HEK293T (cell line): ENCODE data around the gene KSR2.

Experiments
- BHLHE40 ChIP-seq: fragments of 450-650 bp; IDR thresholded peaks from 2 replicates; pipeline ENCODE4 v1.6.1; 2016; ENCODE audit warnings: mild to moderate bottlenecking, moderate library complexity, borderline replicate concordance
- ELF4 ChIP-seq: fragments of 450-650 bp; IDR thresholded peaks from 2 replicates; pipeline ENCODE4 v1.6.1; 2017; ENCODE audit warnings: antibody characterized with exemption
- FOXA1 ChIP-seq: fragments of 450-650 bp; IDR thresholded peaks from 2 replicates; pipeline ENCODE4 v1.6.1; 2016; ENCODE audit warnings: mild to moderate bottlenecking
- FOXK2 ChIP-seq: fragments of 450-650 bp; IDR thresholded peaks from 2 replicates; pipeline ENCODE4 v1.6.1; 2016; ENCODE audit warnings: mild to moderate bottlenecking
- FOXM1 ChIP-seq: fragments of 450-650 bp; IDR thresholded peaks from 2 replicates; pipeline ENCODE4 v1.6.1; 2017; ENCODE audit warnings: mild to moderate bottlenecking, borderline replicate concordance
- LEF1 ChIP-seq: fragments of 450-650 bp; IDR thresholded peaks from 2 replicates; pipeline ENCODE4 v1.6.1; 2017; ENCODE audit warnings: mild to moderate bottlenecking, borderline replicate concordance
- NFRKB ChIP-seq: fragments of 450-650 bp; IDR thresholded peaks from 2 replicates; pipeline ENCODE4 v1.6.1; 2016; ENCODE audit warnings: mild to moderate bottlenecking, moderate library complexity
- PKNOX1 ChIP-seq: fragments of 450-650 bp; IDR thresholded peaks from 2 replicates; pipeline ENCODE4 v1.6.1; 2016
- SP1 ChIP-seq: fragments of 450-650 bp; IDR thresholded peaks from 2 replicates; pipeline ENCODE4 v1.6.1; 2017
- TARDBP ChIP-seq: fragments of 450-650 bp; IDR thresholded peaks from 2 replicates; pipeline ENCODE4 v1.6.1; 2016

- no peak for TF ChIP-seq SP1
- TF ChIP-seq FOXA1: no peak
- no peak for TF ChIP-seq BHLHE40
- TF ChIP-seq ELF4: no peak
- no peak for TF ChIP-seq FOXM1
- no peak for TF ChIP-seq NFRKB
- TF ChIP-seq PKNOX1: no peak
- no peak for TF ChIP-seq FOXK2
- TF ChIP-seq LEF1: no peak
- TF ChIP-seq TARDBP: no peak
Measured at GRCh38 chr12:117897372-117898161, 71.2 kb downstream of the KSR2 start.
